CD4-positive, alpha-beta T cell treated with Interleukin-21 for 1 hour (primary cell): Measurements from ENCODE around the gene PEAR1.

Source experiments
- DNase-seq: peaks from one replicate; pipeline ENCODE4 v3.0.0-alpha.2; 2020

Gene PEAR1

DNA sequence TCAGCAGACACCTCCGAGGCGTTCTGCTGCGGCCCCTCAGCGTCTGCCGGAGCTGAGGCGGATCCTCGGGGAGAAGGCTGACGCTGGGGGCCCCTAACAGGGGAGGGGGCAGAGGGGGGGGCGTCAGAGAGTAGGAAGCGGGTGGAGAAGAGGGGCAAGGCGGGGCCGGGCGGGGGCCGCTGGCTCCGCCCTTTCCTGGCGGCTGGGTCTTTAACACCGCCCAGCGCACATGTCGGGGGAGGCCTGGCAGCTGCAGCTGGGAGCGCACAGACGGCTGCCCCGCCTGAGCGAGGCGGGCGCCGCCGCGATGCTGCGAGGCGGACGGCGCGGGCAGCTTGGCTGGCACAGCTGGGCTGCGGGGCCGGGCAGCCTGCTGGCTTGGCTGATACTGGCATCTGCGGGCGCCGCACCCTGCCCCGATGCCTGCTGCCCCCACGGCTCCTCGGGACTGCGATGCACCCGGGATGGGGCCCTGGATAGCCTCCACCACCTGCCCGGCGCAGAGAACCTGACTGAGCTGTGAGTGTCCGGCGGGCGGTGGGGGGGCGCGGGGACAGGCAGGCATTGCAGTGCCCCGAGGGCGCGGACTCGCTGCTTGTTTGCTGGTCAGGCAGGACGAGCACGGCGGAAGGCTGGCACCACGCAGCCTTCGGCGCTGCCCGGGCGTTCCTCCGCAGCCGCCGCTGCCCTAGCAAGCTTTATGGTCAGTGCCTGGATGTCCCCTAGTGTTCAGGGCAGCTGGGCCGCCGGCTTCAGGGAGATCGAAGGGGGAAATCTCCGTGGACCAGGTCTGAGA is 32.7 kb upstream of the PEAR1 start, which contains the start of gene NTRK1:
TSS of gene NTRK1 (plus strand) at position 238 of the 796 bp plus-strand sequence. CDS start at position 308, 70 bp downstream.
- peak; percentile 66 for DNase-seq

DNA sequence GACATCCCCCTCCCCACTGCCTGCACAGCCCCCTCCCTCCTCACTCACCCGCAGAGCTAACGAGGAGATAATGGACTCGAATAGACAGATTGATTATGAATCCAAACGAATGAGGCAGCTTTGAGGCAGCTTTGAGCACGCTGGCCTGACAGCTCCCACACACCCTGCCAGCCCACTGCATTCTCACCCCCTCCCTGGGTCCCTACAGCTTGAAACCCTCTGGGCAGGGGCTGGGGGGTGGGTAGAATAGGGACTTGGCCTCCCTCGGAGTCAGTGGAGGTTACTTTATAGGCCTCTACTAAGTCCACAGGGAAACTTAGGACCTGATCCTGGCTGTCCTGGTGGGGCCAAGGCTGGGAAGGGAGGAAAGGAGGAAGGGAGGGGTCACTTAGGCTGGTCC is 30.9 kb upstream of the PEAR1 start:
- no peak for DNase-seq

DNA sequence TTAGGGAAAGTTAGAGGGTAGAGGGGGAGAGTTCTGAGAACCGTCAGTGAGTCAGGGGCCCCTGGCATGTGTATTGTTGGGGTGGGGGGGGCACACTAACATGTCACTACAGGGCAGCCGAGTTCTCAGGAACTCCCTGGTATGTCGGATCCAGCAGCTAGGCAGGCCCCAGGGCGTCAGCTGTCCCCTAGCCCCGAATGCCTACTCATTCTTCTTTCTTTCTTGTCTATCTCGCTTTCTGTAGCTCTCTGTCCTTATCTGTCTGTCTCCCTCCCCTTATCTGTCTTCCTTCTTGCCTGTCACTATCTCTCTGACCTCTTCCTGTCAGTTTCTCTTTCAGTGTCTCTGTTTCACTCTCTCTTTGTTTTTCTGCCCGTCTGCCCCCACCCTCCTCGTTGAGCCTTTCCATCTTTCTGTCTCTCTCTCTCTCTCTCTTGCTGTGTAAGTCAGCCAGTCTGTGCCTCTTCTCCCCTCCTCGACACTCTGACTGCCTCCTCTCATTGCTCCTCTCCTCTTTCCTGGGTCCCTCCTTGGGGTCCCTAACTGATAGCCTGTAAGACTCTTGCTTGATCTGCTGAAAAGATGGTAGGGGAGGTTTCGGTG is 30.4 kb upstream of the PEAR1 start:
- DNase-seq: no peak

DNA sequence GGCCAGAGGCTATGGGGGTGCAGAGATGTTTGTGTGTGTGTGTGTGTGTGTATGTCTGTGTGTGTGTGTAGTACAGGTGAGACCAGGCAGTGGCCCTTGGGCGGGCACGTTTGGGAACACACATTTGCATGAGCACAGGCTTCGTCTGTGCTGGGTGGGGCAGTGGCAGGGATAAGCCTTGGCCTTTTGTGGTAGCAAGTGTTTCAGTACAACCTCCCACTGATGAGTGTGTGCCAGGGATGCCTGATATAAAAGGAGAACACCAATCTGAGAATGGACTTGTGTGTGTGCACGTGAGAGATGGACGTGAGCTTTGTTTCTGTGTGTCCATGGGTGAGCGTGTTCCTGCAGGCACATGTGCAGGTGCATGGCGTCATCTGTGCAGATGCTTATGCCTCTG is 29.9 kb upstream of the PEAR1 start:
- no peak for DNase-seq

DNA sequence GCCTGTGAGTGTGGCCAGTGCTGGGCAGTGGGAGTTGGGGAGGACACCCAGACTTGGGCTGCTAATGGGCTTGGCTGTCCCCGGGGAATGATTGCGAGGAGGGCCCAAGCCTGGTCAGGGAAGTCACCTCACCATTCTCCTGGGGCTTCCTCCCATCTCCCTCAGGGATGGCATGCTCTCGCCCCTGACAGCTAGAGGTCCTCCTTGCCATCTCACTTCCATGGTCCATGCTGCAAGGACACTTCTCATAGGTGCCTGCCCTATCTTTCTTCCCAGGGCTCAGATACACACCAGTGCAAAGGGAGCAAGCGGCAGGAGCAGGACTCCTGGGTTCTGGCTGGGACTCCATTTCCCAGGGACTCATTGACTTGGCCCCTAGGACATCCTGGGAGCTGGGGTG is 28.7 kb upstream of the PEAR1 start:
- DNase-seq: no peak

DNA sequence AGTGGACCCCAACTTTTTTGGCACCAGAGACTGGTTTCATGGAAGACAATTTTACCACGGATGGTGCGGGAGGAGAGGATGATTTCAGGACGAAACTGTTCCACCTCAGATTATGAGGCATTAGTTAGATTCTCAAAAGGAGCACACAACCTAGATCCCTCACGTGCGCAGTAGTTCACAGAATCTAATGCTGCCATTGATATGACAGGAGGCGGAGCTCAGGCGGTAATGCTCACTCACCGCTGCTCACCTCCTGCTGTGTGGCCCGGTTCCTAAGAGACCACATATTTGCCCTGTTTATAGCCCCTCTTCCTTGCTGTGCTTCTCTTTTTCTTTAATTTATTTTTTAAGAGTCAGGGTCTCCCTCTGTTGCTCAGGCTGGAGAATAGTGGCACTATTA is 28.3 kb upstream of the PEAR1 start:
- no peak for DNase-seq

DNA sequence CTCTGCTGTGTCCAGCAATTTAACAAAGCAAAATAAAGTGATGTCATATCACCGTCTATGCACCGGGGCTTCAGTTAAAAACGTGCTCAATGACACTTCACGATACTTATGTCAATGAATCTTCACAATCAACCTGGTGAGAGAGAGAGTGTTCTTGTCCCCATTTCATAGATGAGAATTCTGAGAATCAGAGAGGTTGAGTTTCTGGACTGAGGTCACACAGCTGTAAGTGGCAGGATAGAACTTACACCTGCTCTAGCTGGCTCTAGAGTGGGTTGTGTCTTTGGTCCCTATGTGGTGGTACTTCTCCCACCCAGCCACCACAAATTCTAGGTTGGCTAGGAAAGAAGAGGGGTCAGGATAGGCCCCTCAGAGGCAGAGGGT is 27.7 kb upstream of the PEAR1 start:
- DNase-seq: no peak

DNA sequence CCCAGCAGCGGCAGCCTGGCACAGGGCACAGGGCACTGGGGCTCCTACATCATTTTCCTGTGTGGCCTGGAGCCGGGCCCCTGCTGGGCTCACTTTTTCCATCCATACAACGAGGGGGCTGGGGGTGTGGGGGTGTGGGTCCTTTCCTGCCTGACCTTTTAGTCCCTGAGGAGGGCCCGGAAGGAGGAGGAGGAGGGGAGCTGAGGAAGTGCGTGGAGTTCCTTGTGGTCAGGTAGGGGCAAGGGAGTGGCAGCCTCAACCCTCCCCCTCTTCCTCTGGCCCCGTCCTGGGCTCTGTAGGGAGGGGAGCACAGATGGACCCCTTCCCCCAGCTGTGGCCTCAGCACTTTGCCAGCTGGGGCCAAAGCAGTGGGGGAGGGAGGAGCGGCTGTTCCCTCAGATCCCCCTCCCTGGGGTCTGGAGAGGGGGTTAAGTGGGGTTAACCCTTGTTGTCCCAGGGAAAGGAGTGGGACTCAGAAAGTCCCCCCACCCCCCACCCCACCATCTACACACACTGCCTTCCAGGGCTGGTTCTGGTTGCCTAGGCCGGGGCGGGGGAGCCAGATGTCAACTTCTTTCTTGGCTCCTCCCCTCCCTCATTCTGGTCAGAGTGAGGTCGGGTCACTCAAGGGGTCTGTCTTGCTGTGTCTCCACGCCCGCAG is 27.1 kb upstream of the PEAR1 start:
- no peak for DNase-seq

DNA sequence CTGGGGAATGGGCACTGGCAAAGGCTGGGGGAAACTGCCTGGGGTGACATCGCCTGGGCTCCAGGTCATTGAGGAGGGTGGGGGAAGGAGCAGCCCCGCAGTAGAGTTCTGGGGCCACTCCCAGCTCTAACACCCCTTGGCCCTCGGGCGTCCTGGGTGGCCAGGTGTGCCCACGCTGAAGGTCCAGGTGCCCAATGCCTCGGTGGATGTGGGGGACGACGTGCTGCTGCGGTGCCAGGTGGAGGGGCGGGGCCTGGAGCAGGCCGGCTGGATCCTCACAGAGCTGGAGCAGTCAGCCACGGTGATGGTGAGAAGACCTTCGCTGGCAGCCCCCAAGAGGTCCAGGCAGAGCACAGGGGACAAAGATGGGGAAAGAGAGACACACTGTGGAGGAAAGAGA is 25.2 kb upstream of the PEAR1 start:
- DNase-seq: no peak

DNA sequence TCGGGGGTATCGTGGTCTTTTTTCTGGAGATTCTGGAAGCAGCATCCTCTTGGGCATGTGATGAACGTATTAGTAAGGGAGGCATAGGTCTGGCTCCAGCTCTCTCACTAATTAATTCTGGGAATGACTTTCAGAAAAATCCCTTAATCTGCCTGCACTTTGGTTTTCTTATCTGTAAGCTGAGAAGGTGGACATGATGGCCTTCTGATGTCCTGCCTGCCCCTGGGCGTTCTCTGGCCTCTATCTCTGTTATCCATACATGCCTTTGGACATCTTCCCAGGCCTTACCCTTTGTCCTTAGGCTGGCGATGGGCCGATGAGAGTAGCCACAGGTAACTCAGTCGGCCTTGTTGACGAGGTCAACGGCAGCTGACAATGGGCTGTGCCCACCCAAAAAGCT is 24.1 kb upstream of the PEAR1 start:
- DNase-seq: no peak

DNA sequence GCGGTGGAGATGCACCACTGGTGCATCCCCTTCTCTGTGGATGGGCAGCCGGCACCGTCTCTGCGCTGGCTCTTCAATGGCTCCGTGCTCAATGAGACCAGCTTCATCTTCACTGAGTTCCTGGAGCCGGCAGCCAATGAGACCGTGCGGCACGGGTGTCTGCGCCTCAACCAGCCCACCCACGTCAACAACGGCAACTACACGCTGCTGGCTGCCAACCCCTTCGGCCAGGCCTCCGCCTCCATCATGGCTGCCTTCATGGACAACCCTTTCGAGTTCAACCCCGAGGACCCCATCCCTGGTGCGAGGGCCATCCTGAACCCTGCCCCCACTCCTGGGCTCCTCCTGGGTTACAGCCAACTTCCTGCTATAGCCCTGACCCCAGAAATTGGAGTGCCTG is 19.9 kb upstream of the PEAR1 start:
- no peak for DNase-seq

DNA sequence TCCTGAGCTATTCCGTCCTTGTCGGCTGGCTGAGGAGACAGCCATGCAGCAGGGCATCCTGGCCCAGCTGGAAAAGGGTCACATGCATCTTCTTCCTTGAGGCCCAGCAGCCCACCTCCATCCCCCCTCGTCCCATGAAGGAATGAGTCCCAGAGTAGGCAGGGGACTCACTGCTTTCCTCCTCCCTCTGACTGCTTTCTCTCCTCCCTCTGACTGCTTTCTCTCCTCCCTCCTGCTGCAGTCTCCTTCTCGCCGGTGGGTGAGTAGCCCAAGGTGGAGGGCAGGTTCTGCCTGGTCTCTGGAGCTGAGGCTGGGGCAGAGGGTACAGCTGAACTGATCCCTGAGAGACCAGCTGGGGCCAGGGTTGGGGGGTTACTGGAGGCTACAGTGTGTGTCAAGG is 19.4 kb upstream of the PEAR1 start:
- no peak for DNase-seq

DNA sequence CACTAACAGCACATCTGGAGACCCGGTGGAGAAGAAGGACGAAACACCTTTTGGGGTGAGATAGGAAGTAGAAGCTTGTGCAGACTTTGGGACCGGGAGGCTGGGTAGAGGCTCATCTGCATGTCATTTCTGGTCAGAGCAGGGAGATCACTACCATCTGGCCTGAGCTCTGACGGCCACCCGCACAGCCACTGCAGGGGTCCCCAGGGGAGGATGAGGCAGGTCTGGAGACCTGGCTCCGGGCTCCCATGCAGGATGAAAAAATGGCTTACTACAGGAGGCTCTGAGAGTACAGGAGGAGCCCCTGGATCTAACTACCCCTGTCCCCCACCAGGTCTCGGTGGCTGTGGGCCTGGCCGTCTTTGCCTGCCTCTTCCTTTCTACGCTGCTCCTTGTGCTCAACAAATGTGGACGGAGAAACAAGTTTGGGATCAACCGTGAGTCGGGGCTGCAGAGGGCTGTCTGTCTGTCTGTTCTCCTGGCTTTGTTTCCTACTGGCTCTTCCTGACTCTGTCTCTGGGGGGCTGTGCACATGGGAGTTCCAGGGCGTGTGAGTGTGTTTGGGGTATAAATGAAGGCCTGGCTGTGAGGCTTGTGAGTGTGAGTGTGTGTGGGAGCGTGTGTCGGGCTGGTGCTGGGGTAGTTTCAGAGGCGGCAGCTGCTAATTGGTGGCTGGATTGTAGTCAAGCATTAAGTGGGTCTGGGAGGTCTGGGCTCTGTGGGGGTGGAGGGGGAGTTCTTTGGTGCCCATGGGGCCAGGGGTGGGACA is 18.8 kb upstream of the PEAR1 start:
- DNase-seq: no peak

DNA sequence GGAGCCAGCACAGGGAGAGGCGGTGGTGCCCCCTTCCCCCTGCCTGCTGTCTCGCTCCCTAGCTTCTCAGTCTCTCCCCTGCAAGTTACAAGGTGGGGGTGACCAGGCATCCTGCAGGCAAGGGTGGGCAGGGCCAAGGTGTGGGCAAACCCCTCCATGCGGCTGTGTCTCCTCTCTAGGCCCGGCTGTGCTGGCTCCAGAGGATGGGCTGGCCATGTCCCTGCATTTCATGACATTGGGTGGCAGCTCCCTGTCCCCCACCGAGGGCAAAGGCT is 18.2 kb upstream of the PEAR1 start:
- no peak for DNase-seq

DNA sequence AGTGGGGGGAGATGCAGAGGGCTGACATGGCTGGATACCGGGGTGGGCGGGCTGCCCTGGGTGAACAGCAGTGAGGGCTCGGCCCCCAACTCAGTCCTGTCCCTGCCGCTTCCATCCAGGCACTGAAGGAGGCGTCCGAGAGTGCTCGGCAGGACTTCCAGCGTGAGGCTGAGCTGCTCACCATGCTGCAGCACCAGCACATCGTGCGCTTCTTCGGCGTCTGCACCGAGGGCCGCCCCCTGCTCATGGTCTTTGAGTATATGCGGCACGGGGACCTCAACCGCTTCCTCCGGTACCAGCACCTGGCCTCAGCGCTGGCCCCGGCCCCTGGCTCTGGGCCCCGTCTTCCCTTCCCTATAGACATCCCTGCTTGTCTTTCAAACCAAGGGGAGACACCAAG is 17.2 kb upstream of the PEAR1 start:
- DNase-seq: no peak

DNA sequence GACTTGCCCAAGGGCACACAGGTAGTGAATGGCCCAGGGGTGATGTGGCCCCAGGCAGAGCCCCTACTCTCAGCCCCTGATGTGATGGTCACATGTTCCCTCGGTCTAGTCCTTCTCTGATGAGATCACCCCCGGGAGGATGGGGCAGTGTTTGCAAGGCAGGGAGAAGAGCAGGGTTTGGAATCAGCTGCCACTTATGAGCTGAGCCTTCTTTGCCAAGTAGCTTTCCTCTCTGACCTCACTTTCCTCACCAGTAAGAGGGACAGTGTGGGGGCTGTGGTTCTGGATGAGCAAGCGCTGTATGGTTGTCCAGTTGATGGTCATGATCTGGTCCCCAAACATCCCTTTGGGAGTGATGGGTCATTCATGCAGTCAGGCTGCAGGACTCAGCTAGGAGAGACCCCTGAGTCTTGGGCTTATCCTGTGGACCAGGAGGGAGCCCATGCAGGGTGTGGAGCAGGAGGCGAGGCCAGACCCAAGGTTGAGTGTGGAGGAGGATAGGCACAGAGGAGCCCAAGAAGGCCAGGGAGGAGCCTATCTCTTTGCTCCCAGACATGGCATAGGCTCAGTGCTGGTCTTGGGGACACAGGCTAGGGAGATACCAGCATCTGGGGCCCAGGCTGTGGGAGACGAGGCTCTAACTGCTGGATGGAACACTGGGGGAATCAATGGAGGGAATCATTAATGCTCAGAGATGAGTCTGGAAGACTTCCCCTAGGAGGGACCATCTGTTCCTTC is 15.9 kb upstream of the PEAR1 start:
- DNase-seq: no peak

DNA sequence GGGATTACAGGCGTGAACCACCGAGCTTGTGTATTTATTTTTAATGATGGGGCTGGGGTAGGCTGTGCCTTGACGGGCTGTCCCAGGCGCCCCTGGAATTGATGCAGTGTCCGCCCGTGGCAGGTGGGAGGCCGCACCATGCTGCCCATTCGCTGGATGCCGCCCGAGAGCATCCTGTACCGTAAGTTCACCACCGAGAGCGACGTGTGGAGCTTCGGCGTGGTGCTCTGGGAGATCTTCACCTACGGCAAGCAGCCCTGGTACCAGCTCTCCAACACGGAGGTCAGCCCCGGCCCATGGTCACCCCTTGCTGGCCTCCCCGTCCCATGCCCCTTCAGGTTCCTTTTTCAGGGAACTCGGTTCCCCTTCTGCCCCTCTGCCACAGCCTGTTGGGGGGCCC is 13.6 kb upstream of the PEAR1 start:
- DNase-seq: no peak

DNA sequence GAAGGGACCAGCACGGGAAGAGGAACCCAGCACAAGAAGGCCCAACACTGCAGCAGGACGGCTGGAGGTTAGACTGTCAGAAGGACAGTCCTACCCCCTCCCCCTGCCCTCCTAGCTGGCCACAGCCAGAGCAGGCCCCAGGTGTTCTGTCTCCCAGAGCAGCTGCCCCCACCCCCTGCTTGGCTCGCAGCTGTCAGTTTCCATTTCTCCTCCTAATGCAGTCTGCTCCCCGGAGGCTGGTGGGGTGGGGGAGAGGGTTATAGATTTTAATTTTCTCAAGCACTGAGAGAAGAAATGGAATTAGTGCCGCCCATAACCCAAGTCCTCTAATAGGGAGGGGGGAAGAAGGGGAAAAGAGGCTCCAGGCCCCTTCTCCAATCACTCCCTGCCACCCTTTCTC is 13.0 kb upstream of the PEAR1 start:
- no peak for DNase-seq

DNA sequence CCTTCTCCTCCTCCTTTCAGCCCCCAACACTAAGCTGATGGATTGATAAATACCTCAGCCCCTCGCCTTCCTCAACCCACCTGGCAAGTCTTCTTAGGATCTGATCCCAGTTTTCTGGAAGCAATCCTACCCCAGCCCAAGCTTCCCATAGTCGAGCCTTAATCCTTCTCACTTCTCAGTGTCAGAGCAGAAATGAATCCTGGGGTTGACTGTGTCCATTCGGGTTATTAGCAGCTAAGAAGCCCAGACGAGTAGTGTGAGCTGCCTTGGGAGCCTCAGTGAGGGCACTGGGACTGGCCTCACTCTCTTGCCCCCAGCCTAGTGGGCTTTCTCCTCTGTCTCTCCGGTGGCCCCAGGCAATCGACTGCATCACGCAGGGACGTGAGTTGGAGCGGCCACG is 12.4 kb upstream of the PEAR1 start:
- no peak for DNase-seq

DNA sequence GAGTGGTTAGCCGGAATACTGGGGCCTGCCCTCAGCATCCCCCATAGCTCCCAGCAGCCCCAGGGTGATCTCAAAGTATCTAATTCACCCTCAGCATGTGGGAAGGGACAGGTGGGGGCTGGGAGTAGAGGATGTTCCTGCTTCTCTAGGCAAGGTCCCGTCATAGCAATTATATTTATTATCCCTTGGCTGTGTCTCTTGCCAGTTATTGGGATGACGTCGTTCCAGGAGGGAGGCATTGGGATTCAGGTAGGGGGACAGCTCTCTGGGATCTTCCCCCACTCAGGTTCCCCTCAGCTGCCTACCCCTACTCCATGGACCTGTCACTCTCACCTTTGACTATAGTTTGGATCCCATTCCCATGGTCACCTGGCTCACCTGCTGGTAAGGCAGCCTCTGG is 11.9 kb upstream of the PEAR1 start:
- DNase-seq: no peak

DNA sequence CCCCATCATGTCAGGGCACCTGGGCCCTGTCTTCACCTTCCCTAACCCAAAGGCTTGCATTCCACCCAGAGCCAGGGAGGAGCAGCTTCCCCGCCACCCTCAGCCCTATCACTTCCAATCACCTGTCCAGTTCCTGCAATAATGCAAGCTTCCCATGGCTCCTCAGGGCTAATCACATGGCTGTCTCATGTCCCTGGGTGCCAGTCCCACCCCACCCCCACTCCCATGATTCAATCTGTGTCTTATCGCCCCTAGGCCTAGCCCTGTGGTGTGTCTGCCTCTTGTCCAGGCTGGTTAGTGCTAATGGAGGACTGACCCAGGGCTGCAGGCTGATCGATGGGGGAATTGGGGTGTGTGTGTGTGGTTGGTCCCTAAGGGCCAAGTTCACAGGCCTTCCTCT is 11.0 kb upstream of the PEAR1 start:
- no peak for DNase-seq

DNA sequence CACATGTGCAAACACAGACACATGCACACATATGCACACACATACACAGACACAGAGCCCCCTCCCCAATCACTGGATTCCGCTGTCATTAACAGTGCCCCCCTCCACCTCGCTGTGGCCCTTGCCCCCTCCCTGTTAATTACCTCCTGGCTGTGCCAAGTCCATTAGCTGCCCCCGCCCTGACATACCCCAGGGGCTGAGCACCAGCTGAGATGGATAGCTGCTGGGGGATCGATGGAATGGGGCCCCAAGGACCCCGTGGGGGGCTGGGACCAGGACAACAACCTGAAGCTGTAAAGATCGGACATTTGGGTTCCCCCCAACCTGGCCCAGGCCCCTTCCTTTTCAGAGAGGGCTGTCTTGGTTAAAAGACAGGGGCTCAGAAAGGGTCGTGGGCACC is 9.6 kb upstream of the PEAR1 start:
- no peak for DNase-seq

DNA sequence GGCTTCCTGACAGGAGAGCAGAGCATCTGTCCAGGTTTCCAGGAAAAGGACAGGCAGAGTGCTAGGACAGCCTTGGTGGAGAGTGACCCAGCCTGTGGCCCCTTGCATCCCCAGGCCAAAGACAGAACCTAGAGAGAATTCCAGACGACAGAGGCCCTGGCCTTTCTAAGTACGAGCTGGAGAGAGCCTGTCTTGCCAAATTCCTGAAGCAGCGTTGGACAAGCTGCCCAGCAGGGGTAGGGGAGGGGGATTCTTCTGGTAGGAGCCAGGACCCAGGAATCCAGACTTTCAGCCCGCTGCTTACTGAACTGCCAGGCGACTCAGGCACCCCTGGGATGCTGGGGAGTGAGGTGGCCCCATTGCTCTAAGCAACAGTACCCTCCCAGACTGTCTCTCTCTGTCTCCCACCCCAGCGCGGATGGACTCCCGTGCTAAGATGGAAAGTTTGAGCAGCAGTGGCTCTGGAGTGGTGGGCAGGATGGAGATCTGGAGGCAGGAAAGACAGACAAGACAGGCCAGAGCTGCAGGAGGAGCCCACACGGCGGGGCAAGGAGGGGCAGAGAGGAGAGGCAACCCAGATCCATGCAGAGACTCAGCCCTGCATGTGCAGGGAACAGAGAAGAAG is 8.8 kb upstream of the PEAR1 start:
- DNase-seq: no peak
